ENCODE measurements around the gene ABI3. TPM values are rescaled to one million over a fixed set of nuclear protein-coding genes. Genes with fewer than 3 reads are reported as not detected.

ABI3 gene
- total and polyA plus RNA-seq, 4 donors: 4.7 to 8.8 (median 5.5) TPM

DNA sequence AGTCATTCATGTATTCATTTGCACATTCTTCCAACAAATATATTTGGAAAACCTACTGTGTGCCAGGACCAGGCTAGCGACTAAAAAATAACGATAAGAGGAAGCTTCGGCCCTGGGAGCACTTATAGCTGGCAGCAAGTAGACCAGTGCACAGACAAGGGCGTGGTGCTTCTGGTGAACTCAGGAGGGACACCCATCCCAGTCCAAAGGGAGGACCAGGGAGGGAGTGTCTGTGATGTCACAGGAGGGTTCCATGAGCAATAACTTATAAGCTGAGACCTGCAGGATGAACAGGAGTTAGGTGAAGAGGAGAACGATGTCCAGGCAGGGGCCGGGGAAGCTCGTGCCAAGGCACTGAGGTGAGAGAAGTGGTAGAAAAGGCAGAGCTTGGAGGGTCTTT lies 37.4 kb downstream of the ABI3 start:
- H3K9me3 ChIP-seq (ENCODE audit: control insufficient read depth in 4 of 4, low read length in 3 of 4): no peaks in the 10 kb centered on the region
- no peak overlapping the region for H3K27ac ChIP-seq (ENCODE audit: low read depth in 1 of 2, low read length in 2 of 2)
- H3K4me3 ChIP-seq (ENCODE audit: low read depth in 1 of 3, low read length in 3 of 3): no peak overlapping the region
- TF ChIP-seq HNF4A (conservative IDR thresholded peaks at IDR 0.05) (no peak), EGR1 (IDR thresholded peaks at IDR 0.05; ENCODE audit: low read depth in 2 of 2) (no peak), REST (IDR thresholded peaks at IDR 0.05) (no peak), SP1 (IDR thresholded peaks at IDR 0.05) (no peak), RAD21 (IDR thresholded peaks at IDR 0.05) (no peak), HNF4G (IDR thresholded peaks at IDR 0.05) (no peak), RXRA (IDR thresholded peaks at IDR 0.05) (no peak), ZBTB33 (IDR thresholded peaks at IDR 0.05) (no peak), FOXA1 (IDR thresholded peaks at IDR 0.05) (no peak), FOXA2 (IDR thresholded peaks at IDR 0.05) (no peak), TAF1 (conservative IDR thresholded peaks at IDR 0.05) (no peak)
- TF ChIP-seq, protein P1, sequence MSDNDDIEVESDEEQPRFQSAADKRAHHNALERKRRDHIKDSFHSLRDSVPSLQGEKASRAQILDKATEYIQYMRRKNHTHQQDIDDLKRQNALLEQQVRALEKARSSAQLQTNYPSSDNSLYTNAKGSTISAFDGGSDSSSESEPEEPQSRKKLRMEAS (IDR thresholded peaks at IDR 0.05): no peak
- TF ChIP-seq, protein P2, sequence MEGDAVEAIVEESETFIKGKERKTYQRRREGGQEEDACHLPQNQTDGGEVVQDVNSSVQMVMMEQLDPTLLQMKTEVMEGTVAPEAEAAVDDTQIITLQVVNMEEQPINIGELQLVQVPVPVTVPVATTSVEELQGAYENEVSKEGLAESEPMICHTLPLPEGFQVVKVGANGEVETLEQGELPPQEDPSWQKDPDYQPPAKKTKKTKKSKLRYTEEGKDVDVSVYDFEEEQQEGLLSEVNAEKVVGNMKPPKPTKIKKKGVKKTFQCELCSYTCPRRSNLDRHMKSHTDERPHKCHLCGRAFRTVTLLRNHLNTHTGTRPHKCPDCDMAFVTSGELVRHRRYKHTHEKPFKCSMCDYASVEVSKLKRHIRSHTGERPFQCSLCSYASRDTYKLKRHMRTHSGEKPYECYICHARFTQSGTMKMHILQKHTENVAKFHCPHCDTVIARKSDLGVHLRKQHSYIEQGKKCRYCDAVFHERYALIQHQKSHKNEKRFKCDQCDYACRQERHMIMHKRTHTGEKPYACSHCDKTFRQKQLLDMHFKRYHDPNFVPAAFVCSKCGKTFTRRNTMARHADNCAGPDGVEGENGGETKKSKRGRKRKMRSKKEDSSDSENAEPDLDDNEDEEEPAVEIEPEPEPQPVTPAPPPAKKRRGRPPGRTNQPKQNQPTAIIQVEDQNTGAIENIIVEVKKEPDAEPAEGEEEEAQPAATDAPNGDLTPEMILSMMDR (IDR thresholded peaks at IDR 0.05; ENCODE audit: low read depth, low read length, missing input control): no peak
- no peak overlapping the region for H3K9ac ChIP-seq (ENCODE audit: low read depth in 1 of 2, low read length in 2 of 2)
- no peaks in the 10 kb centered on the region for H3K36me3 ChIP-seq (ENCODE audit: control insufficient read depth in 4 of 4, insufficient read depth in 3 of 4, low read depth in 1 of 4, low read length in 3 of 4)
- DNase-seq (ENCODE audit: low spot score): peak; percentile 74
- no peaks in the 10 kb centered on the region for H3K4me1 ChIP-seq (ENCODE audit: control insufficient read depth in 4 of 4, insufficient read depth in 4 of 4, low read length in 3 of 4)
- 87% methylated on average over 7 of the region's 7 CpGs for WGBS
- no peaks in the 10 kb centered on the region for H3K27me3 ChIP-seq (ENCODE audit: control insufficient read depth in 4 of 4, insufficient read depth in 4 of 4, low read length in 3 of 4)

GRCh38 chr17:49249292-49249794 lies 38.8 kb downstream of the ABI3 start:
- WGBS: 62% methylated on average over 10 of the region's 10 CpGs
- no peaks in the 10 kb centered on the region for H3K4me1 ChIP-seq (ENCODE audit: control insufficient read depth in 4 of 4, insufficient read depth in 4 of 4, low read length in 3 of 4)
- DNase-seq (ENCODE audit: low spot score): peak; percentile 88
- TF ChIP-seq HNF4G (IDR thresholded peaks at IDR 0.05): no peak
- H3K4me3 ChIP-seq (ENCODE audit: low read depth in 1 of 3, low read length in 3 of 3): no peak overlapping the region
- no peaks in the 10 kb centered on the region for H3K36me3 ChIP-seq (ENCODE audit: control insufficient read depth in 4 of 4, insufficient read depth in 3 of 4, low read depth in 1 of 4, low read length in 3 of 4)
- no peaks in the 10 kb centered on the region for H3K9me3 ChIP-seq (ENCODE audit: control insufficient read depth in 4 of 4, low read length in 3 of 4)
- no peak overlapping the region for H3K27ac ChIP-seq (ENCODE audit: low read depth in 1 of 2, low read length in 2 of 2)
- no peaks in the 10 kb centered on the region for H3K27me3 ChIP-seq (ENCODE audit: control insufficient read depth in 4 of 4, insufficient read depth in 4 of 4, low read length in 3 of 4)
- no peak overlapping the region for H3K9ac ChIP-seq (ENCODE audit: low read depth in 1 of 2, low read length in 2 of 2)
